ENCODE data around the gene PTMS.

DNA sequence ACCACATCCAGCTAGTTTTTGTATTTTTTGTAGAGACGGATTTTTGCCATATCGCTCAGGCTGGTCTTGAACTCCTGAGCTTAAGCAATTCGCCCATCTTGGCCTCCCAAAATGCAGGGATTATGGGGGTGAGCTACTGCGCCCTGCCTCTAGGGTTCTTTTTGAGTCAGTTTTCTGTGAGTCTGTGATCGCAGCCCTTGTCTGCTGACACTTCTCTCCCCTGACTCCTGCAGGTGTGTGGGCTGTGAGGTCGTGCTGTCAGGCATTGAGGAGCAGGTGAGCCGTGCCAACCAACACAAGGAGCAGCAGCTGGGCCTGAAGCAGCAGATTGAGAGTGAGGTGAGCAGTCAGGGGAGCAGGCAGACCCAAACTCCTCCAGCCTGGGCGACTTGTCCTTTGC lies 36.0 kb upstream of the PTMS start:
- TF ChIP-seq, protein P1, sequence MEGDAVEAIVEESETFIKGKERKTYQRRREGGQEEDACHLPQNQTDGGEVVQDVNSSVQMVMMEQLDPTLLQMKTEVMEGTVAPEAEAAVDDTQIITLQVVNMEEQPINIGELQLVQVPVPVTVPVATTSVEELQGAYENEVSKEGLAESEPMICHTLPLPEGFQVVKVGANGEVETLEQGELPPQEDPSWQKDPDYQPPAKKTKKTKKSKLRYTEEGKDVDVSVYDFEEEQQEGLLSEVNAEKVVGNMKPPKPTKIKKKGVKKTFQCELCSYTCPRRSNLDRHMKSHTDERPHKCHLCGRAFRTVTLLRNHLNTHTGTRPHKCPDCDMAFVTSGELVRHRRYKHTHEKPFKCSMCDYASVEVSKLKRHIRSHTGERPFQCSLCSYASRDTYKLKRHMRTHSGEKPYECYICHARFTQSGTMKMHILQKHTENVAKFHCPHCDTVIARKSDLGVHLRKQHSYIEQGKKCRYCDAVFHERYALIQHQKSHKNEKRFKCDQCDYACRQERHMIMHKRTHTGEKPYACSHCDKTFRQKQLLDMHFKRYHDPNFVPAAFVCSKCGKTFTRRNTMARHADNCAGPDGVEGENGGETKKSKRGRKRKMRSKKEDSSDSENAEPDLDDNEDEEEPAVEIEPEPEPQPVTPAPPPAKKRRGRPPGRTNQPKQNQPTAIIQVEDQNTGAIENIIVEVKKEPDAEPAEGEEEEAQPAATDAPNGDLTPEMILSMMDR (IDR thresholded peaks at IDR 0.05; ENCODE audit: low read depth, low read length): no peak
- TF ChIP-seq POLR2A (IDR thresholded peaks at IDR 0.05; ENCODE audit: extremely low read depth, insufficient read length) (no peak), MYC (IDR thresholded peaks at IDR 0.05; ENCODE audit: low read depth, low read length) (no peak)

Measured in NB4 (cell line).